CD8-positive, alpha-beta memory T cell (primary cell): ENCODE results near the gene ZNF620. TPM values are rescaled to one million over a fixed set of nuclear protein-coding genes. Genes with fewer than 3 reads are reported as not detected.
A peak's percentile ranks its signal among the peaks of the same experiment; 100 is the strongest.
"Not testable (repeated sequence)": the region's sequence is repeated elsewhere in the genome, so short reads cannot be mapped to it uniquely, and the experiment has no call there.

Experiments used
- CTCF ChIA-PET: fragments of 350-600 bp; sonication (Branson Sonifier 250); formaldehyde crosslinking; loops from one replicate; lab custom pipeline; 2021; ENCODE audit warnings: antibody characterized with exemption; lab: Charles Lee
- POLR2A ChIA-PET: fragments of 350-600 bp; sonication (Branson Sonifier 250); formaldehyde crosslinking; loops from one replicate; lab custom pipeline; 2021; ENCODE audit warnings: antibody characterized with exemption; lab: Charles Lee
- DNase-seq, 5 donors: peaks; one replicate each; pipeline versions ENCODE4 v3.0.0 to v3.0.0-alpha.2; 2020 to 2022; ENCODE audit warnings: mixed read lengths in 1 of 5
- H3K27ac ChIP-seq: one replicate; pipeline ENCODE4 v1.7.0; 2013; ENCODE audit warnings: low read depth, mild to moderate bottlenecking, low read length, moderate library complexity
- H3K27me3 ChIP-seq: 2 replicates; pipeline ENCODE4 v1.7.0; 2013; ENCODE audit warnings: low read length, mild to moderate bottlenecking; ENCODE audit not compliant: insufficient read depth, poor library complexity, severe bottlenecking
- H3K36me3 ChIP-seq: 2 replicates; pipeline ENCODE4 v1.7.0; 2013; ENCODE audit warnings: mild to moderate bottlenecking, low read length, moderate library complexity; ENCODE audit not compliant: insufficient read depth
- H3K4me1 ChIP-seq: 2 replicates; pipeline ENCODE4 v1.7.0; 2013; ENCODE audit warnings: mild to moderate bottlenecking, low read length, moderate library complexity; ENCODE audit not compliant: insufficient read depth
- H3K4me3 ChIP-seq: 2 replicates; pipeline ENCODE4 v1.7.0; 2013; ENCODE audit warnings: mild to moderate bottlenecking, low read length
- H3K9me3 ChIP-seq: 2 replicates; pipeline ENCODE4 v1.7.0; 2013; ENCODE audit warnings: mild to moderate bottlenecking, low read length
- H3K27ac Mint-ChIP-seq, 8 donors: one replicate each; pipeline ENCODE4 v1.8.0; 2020 to 2021; ENCODE audit warnings: mixed read lengths in 8 of 8, mild to moderate bottlenecking in 6 of 8, inconsistent platforms in 3 of 8, moderate library complexity in 3 of 8
- H3K27me3 Mint-ChIP-seq, 2 donors: one replicate each; pipeline ENCODE4 v1.8.0; 2020 to 2021; ENCODE audit warnings: mixed read lengths in 2 of 2, mild to moderate bottlenecking in 1 of 2, moderate library complexity in 1 of 2
- H3K36me3 Mint-ChIP-seq, 3 donors: one replicate each; pipeline ENCODE4 v1.8.0; 2020 to 2021; ENCODE audit warnings: mixed read lengths in 3 of 3, inconsistent platforms in 1 of 3, mild to moderate bottlenecking in 1 of 3
- H3K4me1 Mint-ChIP-seq, 3 donors: one replicate each; pipeline ENCODE4 v1.8.0; 2020 to 2021; ENCODE audit warnings: mixed read lengths in 3 of 3, inconsistent platforms in 1 of 3, mild to moderate bottlenecking in 1 of 3
- H3K4me3 Mint-ChIP-seq, 7 donors: one replicate each; pipeline ENCODE4 v1.8.0; 2020 to 2021; ENCODE audit warnings: mixed read lengths in 7 of 7, mild to moderate bottlenecking in 6 of 7, moderate library complexity in 4 of 7, inconsistent platforms in 2 of 7
- H3K9me3 Mint-ChIP-seq, 5 donors: one replicate each; pipeline ENCODE4 v1.8.0; 2020 to 2022; ENCODE audit warnings: mixed read lengths in 5 of 5, mild to moderate bottlenecking in 3 of 5, moderate library complexity in 2 of 5, inconsistent platforms in 1 of 5
- polyA plus RNA-seq: library from polyadenylated mRNA; unstranded; fragments of 300-500 nt; fragmentation: Illumina TruSeq; gene quantifications from one replicate; pipeline ENCODE4 v1.2.3, GENCODE V29; 2021
- total RNA-seq, 2 experiments: library from RNA; stranded (reverse); gene quantifications; one replicate each; pipeline ENCODE4 v1.2.3, GENCODE V29; 2021

Gene ZNF620
- total and polyA plus RNA-seq, 3 experiments from 2014 or later = 2.9 to 7.6 (median 7.1) TPM

- POLR2A ChIA-PET = interaction anchor here (0.6 kb wide), 1 partner anchor 25 kb away, joined by 3 read pairs; no protein-coding TSS in a partner anchor
- CTCF ChIA-PET, H3K27ac ChIP-seq, DNase-seq, H3K4me3 ChIP-seq, H3K9me3 ChIP-seq, H3K27me3 ChIP-seq, H3K27me3 Mint-ChIP-seq, H3K9me3 Mint-ChIP-seq: not testable (repeated sequence)
- peaks cover 43 to 53% (median 43%) of the 10 kb centered on the region in 3 donors for H3K4me1 Mint-ChIP-seq
- peaks cover 34% of the 10 kb centered on the region for H3K36me3 ChIP-seq
- peaks cover 14 to 67% (median 28%) of the 10 kb centered on the region in 3 donors for H3K36me3 Mint-ChIP-seq
- peaks cover 41% of the 10 kb centered on the region for H3K4me1 ChIP-seq
- peak overlapping the region in 2 of 8 donors; percentile 19 to 29 for H3K27ac Mint-ChIP-seq
- H3K4me3 Mint-ChIP-seq = peak overlapping the region in 1 of 7 donors; percentile 51
Measured at GRCh38 chr3:40462838-40463237, 43.0 kb upstream of the ZNF620 start.

DNA sequence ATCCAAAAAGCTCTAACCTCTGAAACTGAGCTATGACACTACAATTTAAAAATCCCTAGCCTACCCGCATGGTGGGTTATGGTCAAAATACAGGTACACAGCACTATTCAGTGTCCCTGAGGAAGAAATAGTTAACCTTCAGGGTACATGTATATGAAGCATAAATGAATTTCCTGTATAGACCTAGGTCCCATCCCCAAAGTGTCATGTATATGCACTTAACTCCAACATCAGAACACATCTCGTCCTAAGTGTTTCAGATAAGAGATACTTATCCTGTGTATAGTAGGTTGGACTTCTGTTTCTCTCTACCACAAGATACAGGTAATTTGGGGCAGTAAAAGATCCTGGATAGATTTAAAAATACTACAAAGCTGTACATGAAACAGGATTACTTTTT lies 42.3 kb upstream of the ZNF620 start:
- H3K36me3 Mint-ChIP-seq = peaks cover 10 to 63% (median 28%) of the 10 kb centered on the region in 3 donors
- H3K27me3 ChIP-seq = no peaks in the 10 kb centered on the region
- H3K9me3 Mint-ChIP-seq = no peaks in the 10 kb centered on the region
- H3K36me3 ChIP-seq = peaks cover 28% of the 10 kb centered on the region
- H3K4me3 Mint-ChIP-seq = peak overlapping the region in 1 of 7 donors; percentile 10
- H3K4me3 ChIP-seq = no peak overlapping the region
- H3K27me3 Mint-ChIP-seq = no peaks in the 10 kb centered on the region
- POLR2A ChIA-PET = interaction anchor here (1.1 to 1.3 kb wide), 3 partner anchors 12 to 42 kb away, joined by 3 to 5 read pairs (median 3); partner anchors contain the start of gene ZNF620
- H3K27ac ChIP-seq = no peak overlapping the region
- peaks cover 34% of the 10 kb centered on the region for H3K4me1 ChIP-seq
- no peaks in the 10 kb centered on the region for H3K9me3 ChIP-seq
- no peak for DNase-seq
- CTCF ChIA-PET = no interaction called here
- H3K4me1 Mint-ChIP-seq = peaks cover 36 to 46% (median 36%) of the 10 kb centered on the region in 3 donors
- peak overlapping the region in 5 of 8 donors; percentile 23 to 93 (median 43) for H3K27ac Mint-ChIP-seq

DNA sequence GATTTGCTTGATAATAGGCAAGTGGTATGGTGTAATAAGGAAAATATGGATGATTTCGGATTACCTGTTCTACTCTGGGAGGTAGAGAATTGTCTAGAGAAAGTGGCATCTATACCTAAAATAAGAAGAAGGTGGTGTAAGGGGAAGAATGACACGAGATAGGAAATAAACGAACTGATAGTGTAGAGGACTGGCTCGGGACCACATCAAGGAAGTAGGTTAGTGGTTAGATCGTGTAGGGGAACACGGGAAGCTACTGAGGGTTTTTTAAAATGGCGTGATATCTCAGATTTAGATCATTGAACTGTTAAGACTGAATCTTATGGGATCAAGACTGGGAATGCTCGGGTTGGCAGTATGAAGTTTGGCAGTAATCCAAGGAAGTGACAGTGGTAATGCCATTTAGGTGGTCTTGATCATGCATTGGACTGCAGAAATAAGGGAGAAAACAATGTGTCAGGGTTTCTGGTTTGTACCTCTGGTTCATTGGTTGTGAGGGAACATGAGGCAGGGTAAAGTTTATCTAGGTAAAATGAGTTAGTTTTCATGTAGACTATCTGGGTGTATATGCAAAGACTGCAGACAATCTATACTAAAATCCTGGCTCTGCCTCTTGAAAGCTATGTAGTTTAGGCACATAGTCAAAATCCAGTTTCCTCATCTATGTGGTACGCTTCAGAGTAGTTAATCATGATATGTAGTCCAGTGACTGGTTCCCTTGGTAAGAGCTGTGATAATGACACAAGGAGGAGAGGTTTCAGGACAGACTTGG lies 41.3 kb upstream of the ZNF620 start:
- peak in 4 of 5 donors; percentile 7 to 69 (median 60) for DNase-seq
- Mint-ChIP-seq H3K36me3 (peaks cover 9 to 53% (median 27%) of the 10 kb centered on the region in 3 donors), H3K4me1 (peaks cover 28 to 37% (median 28%) of the 10 kb centered on the region in 3 donors), H3K27me3 (no peaks in the 10 kb centered on the region), H3K9me3 (no peaks in the 10 kb centered on the region), H3K27ac (peak overlapping the region; percentile 7 to 93 (median 83)), H3K4me3 (peak overlapping the region in 6 of 7 donors; percentile 35 to 58 (median 50))
- Histone ChIP-seq H3K36me3 (peaks cover 20% of the 10 kb centered on the region), H3K27ac (no peak overlapping the region), H3K4me1 (peaks cover 28% of the 10 kb centered on the region), H3K4me3 (no peak overlapping the region), H3K27me3 (no peaks in the 10 kb centered on the region), H3K9me3 (no peaks in the 10 kb centered on the region)
- CTCF ChIA-PET = interaction anchor here (1.2 to 1.6 kb wide), 2 partner anchors 41 to 59 kb away, joined by 5 read pairs; no protein-coding TSS in a partner anchor
- POLR2A ChIA-PET = interaction anchor here (0.8 to 1.3 kb wide), 4 partner anchors 11 to 41 kb away, joined by 3 to 5 read pairs (median 3); partner anchors contain the start of gene ZNF620

DNA sequence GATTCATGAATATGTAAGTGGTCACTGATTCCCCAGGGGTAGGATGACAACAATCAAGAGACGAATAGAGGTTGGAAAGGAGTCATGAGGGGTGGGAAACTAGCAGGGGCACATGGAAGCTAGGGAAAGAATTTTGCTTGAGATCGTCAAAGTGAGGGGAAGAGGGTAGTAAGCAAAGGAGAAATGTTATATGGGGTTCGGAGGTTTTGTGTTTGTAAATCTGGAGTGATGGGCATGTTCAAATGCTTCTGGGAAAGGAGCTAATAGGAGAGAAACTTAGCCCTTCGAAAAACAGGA lies 40.8 kb upstream of the ZNF620 start:
- H3K27me3 Mint-ChIP-seq = no peaks in the 10 kb centered on the region
- ChIA-PET POLR2A (interaction anchor here (0.8 kb wide), 1 partner anchor 12 kb away, joined by 3 read pairs; no protein-coding TSS in a partner anchor), CTCF (interaction anchor here (1.2 to 1.6 kb wide), 2 partner anchors 40 to 59 kb away, joined by 5 read pairs; no protein-coding TSS in a partner anchor)
- Histone ChIP-seq H3K4me3 (no peak overlapping the region), H3K27ac (no peak overlapping the region), H3K36me3 (peaks cover 16% of the 10 kb centered on the region), H3K9me3 (no peaks in the 10 kb centered on the region), H3K4me1 (peaks cover 24% of the 10 kb centered on the region), H3K27me3 (no peaks in the 10 kb centered on the region)
- peaks cover 27 to 33% (median 28%) of the 10 kb centered on the region in 3 donors for H3K4me1 Mint-ChIP-seq
- peaks cover 9 to 50% (median 27%) of the 10 kb centered on the region in 3 donors for H3K36me3 Mint-ChIP-seq
- H3K4me3 Mint-ChIP-seq = no peak overlapping the region
- H3K9me3 Mint-ChIP-seq = no peaks in the 10 kb centered on the region
- H3K27ac Mint-ChIP-seq = peak overlapping the region in 6 of 8 donors; percentile 4 to 87 (median 38)
- no peak for DNase-seq

DNA sequence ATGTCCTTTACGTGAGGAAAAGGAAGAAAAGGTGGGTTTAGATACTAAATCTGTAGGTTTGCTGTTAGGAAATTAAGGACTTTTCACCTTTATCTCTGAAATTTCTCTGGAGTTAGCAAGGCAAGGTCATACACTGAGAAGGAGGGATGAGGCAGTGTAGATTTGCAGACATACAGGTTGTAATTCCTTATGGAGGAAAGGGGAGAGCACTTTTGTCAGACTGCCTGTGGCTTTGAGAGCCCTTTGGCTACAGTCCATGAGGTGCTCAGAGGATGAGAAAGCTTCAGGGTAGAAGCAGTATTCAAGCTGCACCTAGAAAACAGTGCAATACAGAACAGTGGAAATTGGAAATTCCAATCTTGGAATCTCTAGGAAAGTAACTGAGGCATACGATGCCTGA lies 40.4 kb upstream of the ZNF620 start:
- no peak for DNase-seq
- POLR2A ChIA-PET = no interaction called here
- CTCF ChIA-PET = interaction anchor here (1.6 kb wide), 1 partner anchor 59 kb away, joined by 5 read pairs; no protein-coding TSS in a partner anchor
- no peak overlapping the region for H3K4me3 Mint-ChIP-seq
- H3K27ac ChIP-seq = no peak overlapping the region
- no peaks in the 10 kb centered on the region for H3K27me3 Mint-ChIP-seq
- no peaks in the 10 kb centered on the region for H3K27me3 ChIP-seq
- no peaks in the 10 kb centered on the region for H3K9me3 Mint-ChIP-seq
- no peak overlapping the region for H3K4me3 ChIP-seq
- H3K36me3 ChIP-seq = peaks cover 12% of the 10 kb centered on the region
- no peaks in the 10 kb centered on the region for H3K9me3 ChIP-seq
- peaks cover 24 to 30% (median 28%) of the 10 kb centered on the region in 3 donors for H3K4me1 Mint-ChIP-seq
- peaks cover 20% of the 10 kb centered on the region for H3K4me1 ChIP-seq
- peaks cover 9 to 46% (median 25%) of the 10 kb centered on the region in 3 donors for H3K36me3 Mint-ChIP-seq
- H3K27ac Mint-ChIP-seq = peak overlapping the region in 4 of 8 donors; percentile 8 to 87 (median 67)

DNA sequence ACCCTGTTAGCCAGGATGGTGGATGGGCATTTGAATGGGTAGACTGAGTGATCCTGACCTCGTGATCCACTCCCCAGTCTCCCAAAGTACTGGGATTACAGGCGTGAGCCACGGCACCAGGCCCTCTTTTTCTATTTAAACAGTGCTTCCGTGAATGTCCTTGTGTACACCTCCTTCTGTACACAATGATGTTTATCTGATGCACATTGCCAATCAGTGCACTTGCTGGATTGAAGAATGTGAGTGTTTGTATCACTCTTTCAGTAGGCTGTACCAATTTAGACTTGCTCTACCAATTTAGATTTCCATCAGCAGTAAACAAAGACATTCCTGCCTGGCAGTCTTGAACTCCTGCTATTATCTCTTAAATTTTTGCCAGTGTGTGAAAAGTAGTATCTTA lies 37.8 kb upstream of the ZNF620 start:
- Histone ChIP-seq H3K27ac (no peak overlapping the region), H3K4me1 (peaks cover 19% of the 10 kb centered on the region), H3K9me3 (no peaks in the 10 kb centered on the region), H3K4me3 (no peak overlapping the region), H3K36me3 (no peaks in the 10 kb centered on the region), H3K27me3 (no peaks in the 10 kb centered on the region)
- H3K4me1 Mint-ChIP-seq = peaks cover 19 to 23% (median 21%) of the 10 kb centered on the region in 3 donors
- POLR2A ChIA-PET = no interaction called here
- no peaks in the 10 kb centered on the region for H3K9me3 Mint-ChIP-seq
- no peak for DNase-seq
- H3K4me3 Mint-ChIP-seq = no peak overlapping the region
- CTCF ChIA-PET = no interaction called here
- H3K27ac Mint-ChIP-seq = peak overlapping the region in 2 of 8 donors; percentile 14 to 50
- H3K36me3 Mint-ChIP-seq = peaks cover 0 to 27% (median 13%) of the 10 kb centered on the region in 3 donors
- H3K27me3 Mint-ChIP-seq = no peaks in the 10 kb centered on the region

GRCh38 chr3:40470701-40471100 lies 35.1 kb upstream of the ZNF620 start:
- Histone ChIP-seq H3K27ac (no peak overlapping the region), H3K9me3 (no peaks in the 10 kb centered on the region), H3K4me3 (no peak overlapping the region), H3K36me3 (no peaks in the 10 kb centered on the region), H3K27me3 (no peaks in the 10 kb centered on the region), H3K4me1 (no peaks in the 10 kb centered on the region)
- POLR2A ChIA-PET = no interaction called here
- CTCF ChIA-PET = interaction anchor here (0.7 to 1.2 kb wide), 2 partner anchors 16 to 17 kb away, joined by 3 read pairs; no protein-coding TSS in a partner anchor
- DNase-seq = no peak
- no peak overlapping the region for H3K4me3 Mint-ChIP-seq
- no peaks in the 10 kb centered on the region for H3K9me3 Mint-ChIP-seq
- H3K27ac Mint-ChIP-seq = no peak overlapping the region
- H3K36me3 Mint-ChIP-seq = peaks cover 0 to 10% (median 5%) of the 10 kb centered on the region in 3 donors
- no peaks in the 10 kb centered on the region for H3K4me1 Mint-ChIP-seq
- H3K27me3 Mint-ChIP-seq = peaks cover 0 to 2% of the 10 kb centered on the region in 2 donors
